Measurements from ENCODE around the gene ANKRD33B. TPM values are rescaled to one million over a fixed set of nuclear protein-coding genes. Genes with fewer than 3 reads are reported as not detected.

ANKRD33B gene
- total and polyA plus RNA-seq, 9 of the 15 experiments (the other 6 are each of a cell fraction or from before 2014, with no cell fraction given) = 0.10 to 1.7 (median 0.40) TPM

DNA sequence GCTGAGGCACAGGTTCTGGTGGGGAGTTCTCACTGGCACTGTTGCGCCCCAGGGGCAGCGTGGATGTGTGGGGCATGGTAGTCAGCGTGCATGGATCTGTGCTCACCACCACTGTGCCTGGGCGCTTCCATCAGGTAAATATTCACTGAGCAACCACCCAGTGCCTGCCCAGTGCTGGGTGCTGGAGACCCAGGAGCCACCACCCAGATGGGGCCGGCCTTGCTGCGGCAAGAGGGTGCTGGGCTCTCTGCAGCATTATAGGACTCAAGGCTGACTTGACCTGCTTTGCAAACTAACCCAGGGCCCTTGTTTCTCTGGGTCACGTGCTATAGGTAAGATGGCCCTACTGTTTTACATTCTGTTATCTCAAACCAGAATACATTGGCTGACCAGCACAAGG is 136.6 kb downstream of the ANKRD33B start:
- in situ Hi-C loops (cut with MboI) = no loop called here
- Histone ChIP-seq H3K36me3 (ENCODE audit: control insufficient read depth, insufficient read depth, low read length) (peaks cover 57% of the 10 kb centered on the region), H3K27me3 (ENCODE audit: control insufficient read depth in 2 of 2, insufficient read depth in 2 of 2, low read length in 2 of 2) (no peaks in the 10 kb centered on the region), H3K9ac (ENCODE audit: insufficient read depth in 1 of 2, low read depth in 2 of 2, low read length in 2 of 2) (no peak overlapping the region), H3K4me2 (ENCODE audit: insufficient read depth, low read length) (no peak overlapping the region), H4K20me1 (replicated peaks; ENCODE audit: control insufficient read depth, insufficient read depth, low read length) (peaks cover 34% of the 10 kb centered on the region), H3K9me3 (replicated peaks; ENCODE audit: control insufficient read depth, insufficient read depth, low read depth, low read length) (no peaks in the 10 kb centered on the region), H3K4me1 (replicated peaks in 1 of 2; ENCODE audit: control insufficient read depth in 2 of 2, insufficient read depth in 2 of 2, low read length in 2 of 2) (peaks cover 29 to 47% of the 10 kb centered on the region in 2 experiments), H3K27ac (ENCODE audit: extremely low read depth, low read depth, low read length) (no peak overlapping the region), H3K4me3 (no peak overlapping the region), H3K79me2 (ENCODE audit: control insufficient read depth, insufficient read depth, low read length) (peaks cover 33% of the 10 kb centered on the region), H2AFZ (ENCODE audit: low read depth, low read length) (no peak overlapping the region), H3K9me1 (ENCODE audit: control insufficient read depth, insufficient read depth, low read length) (peaks cover 6% of the 10 kb centered on the region)
- intact Hi-C loops (cut with micrococcal nuclease) = loop anchor here (2.0 to 5.0 kb wide), 2 partner anchors 102 to 158 kb away; no protein-coding TSS in a partner anchor
- POLR2A ChIA-PET = no interaction called here
- CTCF ChIA-PET (ENCODE audit: low intra/inter-chr PET ratio) = no interaction called here
- DNase-seq (ENCODE audit: extremely low read depth in 1 of 4, low spot score in 3 of 4) (no peak), FAIRE-seq (no peak), ATAC-seq (no peak)
- TF ChIP-seq LEF1 (IDR thresholded peaks at IDR 0.05) = no peak
- no peak for TF ChIP-seq HDAC2 (IDR thresholded peaks at IDR 0.05)
- no peak for TF ChIP-seq GTF2A2 (tag; IDR thresholded peaks at IDR 0.05)
- no peak for TF ChIP-seq CBFA2T2 (conservative IDR thresholded peaks at IDR 0.05)
- no peak for TF ChIP-seq SNIP1 (IDR thresholded peaks at IDR 0.05; ENCODE audit: low read depth)
- TF ChIP-seq POLR2G (IDR thresholded peaks at IDR 0.05; ENCODE audit: low read depth, low read length) = 0 out of 2 replicates have a peak, but pooled peaks have one; percentile 44
- TF ChIP-seq TRIM28 (IDR thresholded peaks at IDR 0.05) = no peak
- WGBS (ENCODE audit: insufficient coverage, low coverage, missing lambda C conversion rate) = 91% methylated on average over 7 of the region's 7 CpGs
- no TSS peak for BruUV-seq (replicated peaks)

DNA sequence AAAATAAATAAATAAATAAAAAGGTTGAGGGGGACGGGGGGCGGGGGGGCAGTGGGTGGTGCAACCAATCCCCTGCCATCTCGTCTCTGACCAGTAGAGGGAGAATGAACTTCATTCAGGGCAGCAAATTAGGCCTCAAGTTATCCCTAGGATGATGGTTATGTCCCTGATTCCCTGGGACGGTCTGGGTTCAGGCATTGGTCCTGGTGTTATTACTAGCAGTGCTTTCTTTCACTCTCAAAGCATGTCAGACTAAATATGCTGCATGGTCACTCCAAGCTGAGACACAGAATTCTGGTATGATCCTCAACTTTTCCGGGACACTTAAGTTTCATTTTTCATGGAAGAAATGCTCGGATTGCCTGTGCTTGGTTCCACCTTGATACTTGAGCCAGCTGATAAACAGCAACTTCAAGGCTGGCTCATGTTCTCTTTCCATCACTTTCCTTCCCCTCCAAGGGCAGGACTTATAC is 137.7 kb downstream of the ANKRD33B start:
- intact Hi-C loops (cut with micrococcal nuclease) (loop anchor here (2.0 to 5.0 kb wide), 4 partner anchors 33 to 157 kb away; partner anchors contain the start of gene DAP), in situ Hi-C loops (cut with MboI) (no loop called here)
- H3K27me3 ChIP-seq (ENCODE audit: control insufficient read depth in 2 of 2, insufficient read depth in 2 of 2, low read length in 2 of 2) = no peaks in the 10 kb centered on the region
- H3K9ac ChIP-seq (ENCODE audit: insufficient read depth in 1 of 2, low read depth in 2 of 2, low read length in 2 of 2) = peak overlapping the region; percentile 20 to 46; a peak in 2 of 4 replicates
- ATAC-seq = peak; percentile 66
- peaks cover 6% of the 10 kb centered on the region for H3K9me1 ChIP-seq (ENCODE audit: control insufficient read depth, insufficient read depth, low read length)
- ChIA-PET CTCF (ENCODE audit: low intra/inter-chr PET ratio) (interaction anchor here (0.6 to 1.3 kb wide), 2 partner anchors 75 to 101 kb away, joined by 3 to 6 read pairs; no protein-coding TSS in a partner anchor), POLR2A (interaction anchor here (0.6 to 1.7 kb wide), 4 partner anchors 23 to 242 kb away, joined by 3 to 7 read pairs (median 4); no protein-coding TSS in a partner anchor)
- H2AFZ ChIP-seq (ENCODE audit: low read depth, low read length) = no peak overlapping the region
- peaks cover 29 to 49% of the 10 kb centered on the region in 2 experiments for H3K4me1 ChIP-seq (replicated peaks in 1 of 2; ENCODE audit: control insufficient read depth in 2 of 2, insufficient read depth in 2 of 2, low read length in 2 of 2)
- peak overlapping the region; percentile 65 for H3K4me2 ChIP-seq (ENCODE audit: insufficient read depth, low read length)
- FAIRE-seq = peak; percentile 19
- BruUV-seq (replicated peaks) = no TSS peak
- peaks cover 62% of the 10 kb centered on the region for H3K36me3 ChIP-seq (ENCODE audit: control insufficient read depth, insufficient read depth, low read length)
- no peak overlapping the region for H3K4me3 ChIP-seq
- peaks cover 44% of the 10 kb centered on the region for H3K79me2 ChIP-seq (ENCODE audit: control insufficient read depth, insufficient read depth, low read length)
- WGBS (ENCODE audit: insufficient coverage, low coverage, missing lambda C conversion rate) = 24% methylated on average over 6 of the region's 6 CpGs
- peak; percentile 75 to 79 (median 79) for DNase-seq (ENCODE audit: extremely low read depth in 1 of 4, low spot score in 3 of 4)
- peak overlapping the region; percentile 82 for H3K27ac ChIP-seq (ENCODE audit: extremely low read depth, low read depth, low read length)
- no peaks in the 10 kb centered on the region for H3K9me3 ChIP-seq (replicated peaks; ENCODE audit: control insufficient read depth, insufficient read depth, low read depth, low read length)
- H4K20me1 ChIP-seq (replicated peaks; ENCODE audit: control insufficient read depth, insufficient read depth, low read length) = peaks cover 34% of the 10 kb centered on the region
- TF ChIP-seq BCL6 (CRISPR knock-in tag; IDR thresholded peaks at IDR 0.05) (no peak), SMC3 (conservative IDR thresholded peaks at IDR 0.05; ENCODE audit: insufficient read depth, low read depth, low read length) (peak; percentile 50), PCBP1 (IDR thresholded peaks at IDR 0.05; ENCODE audit: low read depth, low read length, poor library complexity, severe bottlenecking) (no peak), ZKSCAN3 (CRISPR knock-in tag; IDR thresholded peaks at IDR 0.05) (no peak), SMARCA5 (IDR thresholded peaks at IDR 0.05) (0 out of 2 replicates have a peak, but pooled peaks have one; percentile 43), GTF2E2 (tag; IDR thresholded peaks at IDR 0.05) (no peak), TBL1XR1 (IDR thresholded peaks at IDR 0.05; ENCODE audit: low read length in 2 of 2) (no peak), TEAD2 (tag; IDR thresholded peaks at IDR 0.05) (no peak)

All from K562 (cell line).